Ishikawa (cell line): ENCODE data around the gene RAN.

Experiments used
- CEBPB ChIP-seq: IDR thresholded peaks from 2 replicates; pipeline ENCODE4 v1.6.1; 2012
- CREB1 ChIP-seq: IDR thresholded peaks from 2 replicates; pipeline ENCODE4 v1.6.1; 2012; ENCODE audit warnings: low read depth
- EGR1 ChIP-seq: IDR thresholded peaks from 2 replicates; pipeline ENCODE4 v1.6.1; 2012
- EP300 ChIP-seq: IDR thresholded peaks from 2 replicates; pipeline ENCODE4 v1.6.1; 2012; ENCODE audit warnings: borderline replicate concordance
- FOXM1 ChIP-seq: IDR thresholded peaks from 2 replicates; pipeline ENCODE4 v1.6.1; 2012; ENCODE audit warnings: low read depth, borderline replicate concordance
- NFIC ChIP-seq: IDR thresholded peaks from 2 replicates; pipeline ENCODE4 v1.6.1; 2012
- RAD21 ChIP-seq: IDR thresholded peaks from 2 replicates; pipeline ENCODE4 v1.6.1; 2012; ENCODE audit warnings: low read depth
- TAF1 ChIP-seq: IDR thresholded peaks from 2 replicates; pipeline ENCODE4 v1.6.1; 2012; ENCODE audit warnings: low read depth, mild to moderate bottlenecking
- TCF12 ChIP-seq: IDR thresholded peaks from 2 replicates; pipeline ENCODE4 v1.6.1; 2012; ENCODE audit warnings: low read depth
- TEAD4 ChIP-seq: IDR thresholded peaks from 2 replicates; pipeline ENCODE4 v1.6.1; 2012
- YY1 ChIP-seq: IDR thresholded peaks from 2 replicates; pipeline ENCODE4 v1.6.1; 2012; ENCODE audit warnings: low read depth
- ZBTB7A ChIP-seq: IDR thresholded peaks from 2 replicates; pipeline ENCODE4 v1.6.1; 2012; ENCODE audit warnings: low read depth
- TF ChIP-seq, protein P1 (sequence below): IDR thresholded peaks from 2 replicates; pipeline ENCODE4 v1.6.1; 2012
- TF ChIP-seq, protein P2 (sequence below): IDR thresholded peaks from 2 replicates; pipeline ENCODE4 v1.6.1; 2012; ENCODE audit warnings: low read depth, mild to moderate bottlenecking
- TF ChIP-seq, protein P3 (sequence below): IDR thresholded peaks from 2 replicates; pipeline ENCODE4 v1.6.1; 2012

Gene RAN

DNA sequence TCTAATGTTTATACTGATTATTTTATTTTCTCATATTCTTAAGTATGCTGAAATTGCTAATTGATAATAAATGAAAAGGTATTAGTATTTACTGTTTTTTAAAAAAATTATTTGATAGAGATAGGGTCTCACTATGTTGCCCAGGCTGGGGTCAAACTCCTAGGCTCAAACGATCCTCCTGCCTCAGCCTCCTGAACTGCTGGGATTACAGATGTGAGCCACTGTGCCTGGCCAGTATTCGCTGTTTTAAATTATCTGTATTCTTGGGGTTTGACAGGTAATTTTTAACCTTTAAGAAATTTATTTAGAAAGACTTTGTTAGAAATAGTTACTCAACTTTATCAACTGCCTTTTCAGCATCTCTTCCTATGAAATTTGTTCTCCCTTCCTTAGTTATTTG is 32.2 kb downstream of the RAN start:
- TF ChIP-seq RAD21 = no peak
- TF ChIP-seq, protein P1, sequence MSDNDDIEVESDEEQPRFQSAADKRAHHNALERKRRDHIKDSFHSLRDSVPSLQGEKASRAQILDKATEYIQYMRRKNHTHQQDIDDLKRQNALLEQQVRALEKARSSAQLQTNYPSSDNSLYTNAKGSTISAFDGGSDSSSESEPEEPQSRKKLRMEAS = no peak
- TF ChIP-seq, protein P2, sequence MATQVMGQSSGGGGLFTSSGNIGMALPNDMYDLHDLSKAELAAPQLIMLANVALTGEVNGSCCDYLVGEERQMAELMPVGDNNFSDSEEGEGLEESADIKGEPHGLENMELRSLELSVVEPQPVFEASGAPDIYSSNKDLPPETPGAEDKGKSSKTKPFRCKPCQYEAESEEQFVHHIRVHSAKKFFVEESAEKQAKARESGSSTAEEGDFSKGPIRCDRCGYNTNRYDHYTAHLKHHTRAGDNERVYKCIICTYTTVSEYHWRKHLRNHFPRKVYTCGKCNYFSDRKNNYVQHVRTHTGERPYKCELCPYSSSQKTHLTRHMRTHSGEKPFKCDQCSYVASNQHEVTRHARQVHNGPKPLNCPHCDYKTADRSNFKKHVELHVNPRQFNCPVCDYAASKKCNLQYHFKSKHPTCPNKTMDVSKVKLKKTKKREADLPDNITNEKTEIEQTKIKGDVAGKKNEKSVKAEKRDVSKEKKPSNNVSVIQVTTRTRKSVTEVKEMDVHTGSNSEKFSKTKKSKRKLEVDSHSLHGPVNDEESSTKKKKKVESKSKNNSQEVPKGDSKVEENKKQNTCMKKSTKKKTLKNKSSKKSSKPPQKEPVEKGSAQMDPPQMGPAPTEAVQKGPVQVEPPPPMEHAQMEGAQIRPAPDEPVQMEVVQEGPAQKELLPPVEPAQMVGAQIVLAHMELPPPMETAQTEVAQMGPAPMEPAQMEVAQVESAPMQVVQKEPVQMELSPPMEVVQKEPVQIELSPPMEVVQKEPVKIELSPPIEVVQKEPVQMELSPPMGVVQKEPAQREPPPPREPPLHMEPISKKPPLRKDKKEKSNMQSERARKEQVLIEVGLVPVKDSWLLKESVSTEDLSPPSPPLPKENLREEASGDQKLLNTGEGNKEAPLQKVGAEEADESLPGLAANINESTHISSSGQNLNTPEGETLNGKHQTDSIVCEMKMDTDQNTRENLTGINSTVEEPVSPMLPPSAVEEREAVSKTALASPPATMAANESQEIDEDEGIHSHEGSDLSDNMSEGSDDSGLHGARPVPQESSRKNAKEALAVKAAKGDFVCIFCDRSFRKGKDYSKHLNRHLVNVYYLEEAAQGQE = no peak
- TF ChIP-seq TCF12 = no peak
- TF ChIP-seq, protein P3, sequence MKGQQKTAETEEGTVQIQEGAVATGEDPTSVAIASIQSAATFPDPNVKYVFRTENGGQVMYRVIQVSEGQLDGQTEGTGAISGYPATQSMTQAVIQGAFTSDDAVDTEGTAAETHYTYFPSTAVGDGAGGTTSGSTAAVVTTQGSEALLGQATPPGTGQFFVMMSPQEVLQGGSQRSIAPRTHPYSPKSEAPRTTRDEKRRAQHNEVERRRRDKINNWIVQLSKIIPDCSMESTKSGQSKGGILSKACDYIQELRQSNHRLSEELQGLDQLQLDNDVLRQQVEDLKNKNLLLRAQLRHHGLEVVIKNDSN = no peak

DNA sequence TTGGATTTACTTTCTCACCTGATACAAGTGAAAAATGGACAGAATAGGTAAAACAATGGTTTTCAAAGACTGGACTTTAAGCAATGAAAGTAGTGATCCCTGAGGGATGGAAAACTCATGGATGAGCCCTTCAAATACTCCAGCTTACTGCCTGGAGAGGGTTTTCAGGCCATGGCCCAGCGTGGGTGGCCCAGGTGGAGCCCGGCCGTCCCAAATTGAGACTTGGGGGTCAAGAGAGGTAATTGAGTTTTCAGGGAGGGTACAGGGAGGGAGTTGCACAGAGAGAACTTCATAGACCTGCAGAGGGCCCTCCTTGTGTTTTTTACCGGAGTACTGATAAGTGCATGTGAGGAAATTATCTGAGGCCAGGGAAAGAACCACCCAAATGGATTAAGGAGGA is 37.2 kb downstream of the RAN start:
- TF ChIP-seq RAD21 (no peak), EGR1 (no peak), CREB1 (no peak), YY1 (no peak)
- TF ChIP-seq, protein P1 = no peak

DNA sequence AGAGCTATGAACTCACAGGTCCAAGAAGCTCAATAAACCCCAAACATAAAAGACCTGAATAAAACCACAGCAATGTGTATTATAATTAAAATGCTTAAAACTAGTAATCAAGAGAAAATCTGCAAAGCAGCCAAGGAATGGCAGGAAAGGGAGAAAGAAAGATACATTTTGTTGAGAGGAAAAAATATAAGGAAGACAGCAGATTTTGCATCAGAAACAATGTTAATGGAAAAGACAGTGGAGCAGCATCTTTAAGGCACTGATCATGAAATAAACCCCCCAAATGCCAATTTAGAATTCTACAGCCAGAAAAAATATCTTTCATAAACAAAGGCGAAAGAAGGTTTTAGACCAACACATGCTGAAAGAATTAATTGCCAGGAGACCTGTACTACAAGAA is 39.3 kb downstream of the RAN start:
- no peak for TF ChIP-seq CEBPB
- TF ChIP-seq CREB1 = no peak
- TF ChIP-seq TAF1 = no peak
- TF ChIP-seq, protein P1 = no peak
- no peak for TF ChIP-seq EGR1
- TF ChIP-seq TCF12 = no peak
- no peak for TF ChIP-seq ZBTB7A
- no peak for TF ChIP-seq FOXM1
- TF ChIP-seq RAD21 = no peak
- TF ChIP-seq EP300 = no peak
- TF ChIP-seq, protein P3 = no peak
- TF ChIP-seq NFIC = no peak

DNA sequence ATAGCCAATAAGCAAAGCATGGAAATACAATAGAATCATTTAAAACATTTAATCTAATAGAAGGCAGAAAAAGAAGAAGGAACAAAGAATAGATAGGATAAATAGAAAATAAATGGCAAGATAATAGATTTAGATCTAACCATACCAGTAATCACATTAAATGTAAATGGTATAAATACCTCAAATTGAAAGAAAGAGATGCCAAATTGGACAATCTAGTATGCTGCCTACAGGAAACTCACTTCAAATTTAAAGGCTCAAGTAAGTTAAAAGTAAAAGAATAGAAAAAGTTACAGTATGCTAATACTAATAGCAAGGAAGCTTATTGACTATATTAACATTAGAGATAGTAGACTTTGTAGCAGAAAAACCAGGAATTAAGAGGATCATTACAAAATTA is 40.1 kb downstream of the RAN start:
- no peak for TF ChIP-seq CEBPB
- no peak for TF ChIP-seq ZBTB7A
- TF ChIP-seq NFIC = no peak

DNA sequence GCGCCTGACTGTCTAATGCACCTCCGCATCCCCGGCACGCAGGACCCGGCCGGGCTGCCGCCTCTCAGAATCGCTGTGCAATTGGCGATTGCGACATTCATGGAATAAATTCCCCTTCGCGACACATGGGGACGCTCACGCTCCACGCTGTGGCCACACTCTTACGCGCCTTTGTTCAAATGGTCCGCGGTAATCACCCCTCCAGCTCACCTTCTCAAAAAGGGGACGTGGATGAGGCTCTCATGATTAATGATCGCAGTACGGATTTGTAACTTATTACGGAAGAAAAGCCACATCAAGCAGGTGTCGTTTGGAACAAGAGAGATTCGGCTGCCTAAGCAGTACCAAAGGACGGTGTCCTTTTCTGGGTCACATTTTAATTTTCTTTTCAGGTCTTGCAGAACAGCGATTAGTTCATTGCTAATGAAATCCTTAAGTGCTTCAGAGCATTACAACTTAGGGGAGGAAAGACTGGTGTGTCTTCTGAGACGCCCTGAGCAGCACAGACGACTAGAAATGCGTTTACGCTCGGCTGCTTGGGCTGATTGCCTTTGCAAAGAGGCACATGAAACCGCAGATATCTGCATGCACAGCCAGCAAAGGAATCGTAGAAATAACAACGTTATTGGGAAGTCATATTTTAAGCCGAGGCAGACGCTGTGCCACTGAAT is 44.5 kb downstream of the RAN start:
- peak; percentile 98 for TF ChIP-seq CEBPB
- TF ChIP-seq TAF1 = no peak
- TF ChIP-seq RAD21 = peak; percentile 90
- TF ChIP-seq, protein P1 = no peak

DNA sequence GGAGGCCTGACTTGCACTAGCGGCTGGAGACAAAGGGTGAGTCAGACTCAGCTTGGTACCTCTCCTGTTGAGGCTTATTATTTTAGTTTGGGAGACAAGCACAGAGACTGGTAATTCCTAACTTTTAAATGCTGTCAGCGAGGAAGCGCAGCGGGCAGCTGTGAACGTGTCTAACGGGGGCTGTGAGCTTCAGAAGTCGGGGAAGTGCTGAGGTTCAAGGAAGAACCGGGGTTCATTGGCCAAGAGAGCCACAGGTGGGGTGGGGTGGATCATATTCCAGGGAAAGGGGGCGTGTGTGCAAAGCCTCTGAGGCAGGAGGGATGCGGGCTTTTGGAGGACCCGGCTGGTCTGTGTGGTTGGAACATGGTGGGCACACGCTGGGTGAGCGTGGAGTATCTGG is 45.7 kb downstream of the RAN start:
- TF ChIP-seq, protein P3 = no peak
- TF ChIP-seq EP300 (no peak), FOXM1 (no peak), CEBPB (no peak), NFIC (no peak), TEAD4 (no peak), TAF1 (no peak), EGR1 (no peak), CREB1 (no peak), TCF12 (no peak), RAD21 (no peak), ZBTB7A (no peak), YY1 (no peak)
- TF ChIP-seq, protein P2 = no peak
- TF ChIP-seq, protein P1 = no peak
